ENCODE results near the gene NELFCD.
"Not testable (repeated sequence)": the region's sequence is repeated elsewhere in the genome, so short reads cannot be mapped to it uniquely, and the experiment has no call there.

Gene NELFCD

GRCh38 chr20:58980711-58981627 lies at the start of gene NELFCD:
TSS of gene NELFCD (plus strand) at chr20:58981256. CDS start at chr20:58981310, 54 bp downstream.
- in situ Hi-C loops (cut with MboI; ENCODE audit: low sequenced_read_pairs): no loop called here

- in situ Hi-C loops (cut with MboI; ENCODE audit: low sequenced_read_pairs): no loop called here
Measured at GRCh38 chr20:58932170-58932569, 48.9 kb upstream of the NELFCD start.

- in situ Hi-C loops (cut with MboI; ENCODE audit: low sequenced_read_pairs): no loop called here
Measured at GRCh38 chr20:58938078-58938477, 43.0 kb upstream of the NELFCD start.

GRCh38 chr20:58938541-58938940 lies 42.5 kb upstream of the NELFCD start:
- in situ Hi-C loops (cut with MboI; ENCODE audit: low sequenced_read_pairs): no loop called here

- in situ Hi-C loops (cut with MboI; ENCODE audit: low sequenced_read_pairs): no loop called here
Measured at GRCh38 chr20:58941471-58941870, 39.6 kb upstream of the NELFCD start.

GRCh38 chr20:58942549-58942948 lies 38.5 kb upstream of the NELFCD start:
- in situ Hi-C loops (cut with MboI; ENCODE audit: low sequenced_read_pairs): no loop called here

GRCh38 chr20:58944610-58945009 lies 36.4 kb upstream of the NELFCD start:
- in situ Hi-C loops (cut with MboI; ENCODE audit: low sequenced_read_pairs): no loop called here

- in situ Hi-C loops (cut with MboI; ENCODE audit: low sequenced_read_pairs): no loop called here
Measured at GRCh38 chr20:58945965-58946631, 35.0 kb upstream of the NELFCD start.

GRCh38 chr20:58947797-58948388 lies 33.2 kb upstream of the NELFCD start:
- in situ Hi-C loops (cut with MboI; ENCODE audit: low sequenced_read_pairs): not testable (repeated sequence)

GRCh38 chr20:58950603-58951002 lies 30.5 kb upstream of the NELFCD start:
- in situ Hi-C loops (cut with MboI; ENCODE audit: low sequenced_read_pairs): no loop called here

GRCh38 chr20:58953050-58953449 lies 28.0 kb upstream of the NELFCD start:
- in situ Hi-C loops (cut with MboI; ENCODE audit: low sequenced_read_pairs): no loop called here

GRCh38 chr20:58956078-58956477 lies 25.0 kb upstream of the NELFCD start:
- in situ Hi-C loops (cut with MboI; ENCODE audit: low sequenced_read_pairs): no loop called here

- in situ Hi-C loops (cut with MboI; ENCODE audit: low sequenced_read_pairs): no loop called here
Measured at GRCh38 chr20:58959652-58960051, 21.4 kb upstream of the NELFCD start.

- in situ Hi-C loops (cut with MboI; ENCODE audit: low sequenced_read_pairs): no loop called here
Measured at GRCh38 chr20:58963060-58963584, 17.9 kb upstream of the NELFCD start.

- in situ Hi-C loops (cut with MboI; ENCODE audit: low sequenced_read_pairs): not testable (repeated sequence)
Measured at GRCh38 chr20:58963922-58964321, 17.1 kb upstream of the NELFCD start.

GRCh38 chr20:58965270-58966064 lies 15.6 kb upstream of the NELFCD start:
- in situ Hi-C loops (cut with MboI; ENCODE audit: low sequenced_read_pairs): no loop called here

GRCh38 chr20:58967652-58968429 lies 13.2 kb upstream of the NELFCD start:
- in situ Hi-C loops (cut with MboI; ENCODE audit: low sequenced_read_pairs): no loop called here

GRCh38 chr20:58969439-58969838 lies 11.6 kb upstream of the NELFCD start:
- in situ Hi-C loops (cut with MboI; ENCODE audit: low sequenced_read_pairs): no loop called here

- in situ Hi-C loops (cut with MboI; ENCODE audit: low sequenced_read_pairs): no loop called here
Measured at GRCh38 chr20:58970146-58970545, 10.9 kb upstream of the NELFCD start.

- in situ Hi-C loops (cut with MboI; ENCODE audit: low sequenced_read_pairs): no loop called here
Measured at GRCh38 chr20:58971429-58971828, 9.6 kb upstream of the NELFCD start.

Data from HL-60/S4 treated with phorbol 12-myristate 13-acetate at 8.2 ng/mL for 4 days and 3 days (cell line).